Bronchus fibroblast of lung (primary cell): ENCODE data around the gene PAGE4. TPM values are rescaled to one million over a fixed set of nuclear protein-coding genes. Genes with fewer than 3 reads are reported as not detected.

ENCODE experiments used
- total RNA-seq: library from RNA; depleted of rRNA; stranded (reverse); fragments of >200 nt; gene quantifications from 2 replicates; pipeline ENCODE4 v1.2.3, GENCODE V29; 2015

Gene PAGE4
- total RNA-seq = not detected in 2 replicates

GRCh38 chrX:49829016-49829415 lies at the start of gene PAGE4:
TSS of gene PAGE4 (plus strand) at chrX:49829303. CDS start at chrX:49830429, 1,126 bp downstream.

GRCh38 chrX:49878834-49879655 lies 49.9 kb downstream of the PAGE4 start, which contains the start of gene USP27X:
TSS of gene USP27X (plus strand) at chrX:49879484. CDS start at chrX:49880308, 824 bp downstream.

Other genes starting within 250 kb of the PAGE4 start
- not detected in 2 replicates for gene GAGE12H, start 249.4 kb upstream of the PAGE4 start, total RNA-seq
- not detected in 2 replicates for gene GAGE2A, start 239.8 kb upstream of the PAGE4 start, total RNA-seq
- gene GAGE1, start 230.3 kb upstream of the PAGE4 start, total RNA-seq = not detected in 2 replicates
- gene PAGE1, start 133.3 kb upstream of the PAGE4 start, total RNA-seq = not detected in 2 replicates
- 1.2 and 1.3 TPM in 2 replicates for gene USP27X, start 50.2 kb downstream of the PAGE4 start, total RNA-seq
- 1.5 and 2.2 TPM in 2 replicates for gene CLCN5, start 93.3 kb downstream of the PAGE4 start, total RNA-seq